ENCODE data around the gene ANXA2.
"Not testable (repeated sequence)": the region's sequence is repeated elsewhere in the genome, so short reads cannot be mapped to it uniquely, and the experiment has no call there.

ANXA2 gene

GRCh38 chr15:60408463-60408981 is 10.7 kb upstream of the ANXA2 start:
- DNase-seq, result no peak

- no peak for DNase-seq
Observed at GRCh38 chr15:60407415-60407805, 9.6 kb upstream of the ANXA2 start.

GRCh38 chr15:60406513-60407414 is 9.0 kb upstream of the ANXA2 start:
- no peak for DNase-seq

GRCh38 chr15:60405399-60405798 is 7.6 kb upstream of the ANXA2 start:
- DNase-seq, result no peak

GRCh38 chr15:60404351-60404750 is 6.6 kb upstream of the ANXA2 start:
- DNase-seq, result not testable (repeated sequence)

GRCh38 chr15:60400944-60401343 is 3.2 kb upstream of the ANXA2 start:
- DNase-seq, result no peak

- DNase-seq, result no peak
Observed at GRCh38 chr15:60399931-60400330, 2.1 kb upstream of the ANXA2 start.

- DNase-seq, result no peak
Observed at GRCh38 chr15:60399246-60399915, 1.6 kb upstream of the ANXA2 start.

- peak; percentile 79 for DNase-seq
Observed at GRCh38 chr15:60396958-60397771, 621 bp downstream of the ANXA2 start.

- DNase-seq, result no peak
Observed at GRCh38 chr15:60396560-60396957, 1.2 kb downstream of the ANXA2 start.

- no peak for DNase-seq
Observed at GRCh38 chr15:60396100-60396499, 1.7 kb downstream of the ANXA2 start.

- no peak for DNase-seq
Observed at GRCh38 chr15:60395276-60396011, 2.3 kb downstream of the ANXA2 start.

GRCh38 chr15:60394689-60395097 is 3.1 kb downstream of the ANXA2 start:
- no peak for DNase-seq

GRCh38 chr15:60392986-60393790 is 4.6 kb downstream of the ANXA2 start:
- DNase-seq, result no peak

GRCh38 chr15:60392601-60392985 is 5.2 kb downstream of the ANXA2 start:
- DNase-seq, result no peak

GRCh38 chr15:60391722-60392315 is 6.0 kb downstream of the ANXA2 start:
- no peak for DNase-seq

GRCh38 chr15:60390871-60391501 is 6.8 kb downstream of the ANXA2 start:
- peak; percentile 25 for DNase-seq

- DNase-seq, result no peak
Observed at GRCh38 chr15:60390231-60390630, 7.6 kb downstream of the ANXA2 start.

- no peak for DNase-seq
Observed at GRCh38 chr15:60389261-60390077, 8.3 kb downstream of the ANXA2 start.

GRCh38 chr15:60387321-60387720 is 10.5 kb downstream of the ANXA2 start:
- no peak for DNase-seq
